ENCODE results near the gene MAP3K10.

The MAP3K10 gene

GRCh38 chr19:40251991-40252390, 60.8 kb downstream of the MAP3K10 start:
- DNase-seq: no peak

- no peak for DNase-seq
Observed at GRCh38 chr19:40252395-40252794, 61.2 kb downstream of the MAP3K10 start.

- DNase-seq: no peak
Observed at GRCh38 chr19:40253611-40254092, 62.4 kb downstream of the MAP3K10 start.

- no peak for DNase-seq
Observed at GRCh38 chr19:40254714-40255418, 63.6 kb downstream of the MAP3K10 start.

GRCh38 chr19:40255619-40256166, 64.5 kb downstream of the MAP3K10 start:
- no peak for DNase-seq

- no peak for DNase-seq
Observed at GRCh38 chr19:40256512-40256911, 65.3 kb downstream of the MAP3K10 start.

- no peak for DNase-seq
Observed at GRCh38 chr19:40257096-40257517, 65.9 kb downstream of the MAP3K10 start.

- DNase-seq: no peak
Observed at GRCh38 chr19:40261631-40262030, 70.4 kb downstream of the MAP3K10 start.

- no peak for DNase-seq
Observed at GRCh38 chr19:40262422-40262821, 71.2 kb downstream of the MAP3K10 start.

GRCh38 chr19:40263440-40264313, 72.5 kb downstream of the MAP3K10 start:
- no peak for DNase-seq

GRCh38 chr19:40264314-40265054, 73.3 kb downstream of the MAP3K10 start:
- no peak for DNase-seq

Measured in NCI-H510A (cell line).